SKM-1 (cell line): ENCODE results near the gene NHLRC4.
"Not testable (repeated sequence)": the region's sequence is repeated elsewhere in the genome, so short reads cannot be mapped to it uniquely, and the experiment has no call there.

ENCODE experiments used
- DNase-seq: peaks from one replicate; lab custom pipeline; 2025; ENCODE audit not compliant: unreplicated experiment; lab: John Stamatoyannopoulos, UW

NHLRC4 gene

DNA sequence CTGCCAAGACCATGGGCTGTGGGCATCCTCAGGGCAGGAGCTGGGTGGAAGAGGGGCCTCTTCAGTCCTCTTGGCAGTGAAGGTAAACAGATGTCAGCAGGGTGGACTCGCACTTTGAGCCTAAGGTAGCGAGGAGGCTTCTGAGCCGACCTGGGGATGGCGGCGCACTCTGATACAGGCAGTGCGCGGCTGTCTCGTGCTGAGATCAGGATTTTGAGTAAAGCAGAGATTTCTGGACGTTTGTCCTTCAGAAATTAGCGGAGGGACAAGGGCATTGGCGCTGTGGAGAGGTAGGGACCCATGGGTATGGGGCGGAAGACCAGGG, 29.9 kb downstream of the NHLRC4 start:
- no peak for DNase-seq

- not testable (repeated sequence) for DNase-seq
These were observed 30.9 kb downstream of the NHLRC4 start for GRCh38 chr16:597655-598054.

DNA sequence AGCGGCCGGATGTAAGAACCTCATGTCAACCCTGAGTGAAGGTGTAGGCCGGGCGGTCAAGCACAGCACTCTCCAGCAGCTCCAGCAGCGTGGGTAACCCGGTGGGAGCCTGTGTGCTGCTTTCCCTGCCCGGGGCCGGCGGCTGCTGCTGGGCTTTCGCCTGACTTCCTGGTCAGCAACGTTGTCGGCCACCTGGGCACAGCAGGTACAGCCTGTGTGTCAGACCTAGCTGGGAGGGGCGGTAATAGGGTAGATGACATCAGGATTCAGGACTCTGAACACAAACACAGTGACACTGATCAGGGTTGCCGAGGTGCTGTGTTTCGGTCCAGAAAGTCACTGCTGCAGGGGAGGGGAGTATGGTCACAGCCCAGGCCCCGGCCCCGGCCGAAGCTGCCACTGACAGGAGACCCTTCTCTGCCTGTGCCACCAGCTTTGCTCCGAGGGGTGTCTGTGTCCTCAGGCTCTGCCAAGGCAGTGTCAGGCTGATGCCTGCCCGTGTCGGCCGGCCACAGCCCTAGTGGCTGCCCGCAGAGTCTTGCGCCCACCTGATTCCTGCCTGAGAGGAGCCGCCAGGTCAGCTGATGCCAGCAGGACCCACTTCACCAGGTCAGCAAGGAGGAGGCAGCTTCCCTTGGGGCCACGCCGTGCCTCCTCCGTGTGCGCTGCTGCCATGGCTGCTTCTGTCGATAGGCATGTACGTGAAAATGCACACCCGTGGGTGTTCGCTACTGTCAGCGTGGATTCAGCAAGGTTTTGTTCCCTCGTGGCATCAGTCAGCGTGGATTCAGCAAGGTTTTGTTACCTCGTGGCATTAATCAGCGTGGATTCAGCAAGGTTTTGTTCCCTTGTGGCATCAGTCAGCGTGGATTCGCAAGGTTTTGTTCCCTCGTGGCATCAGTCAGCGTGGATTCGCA, 32.3 kb downstream of the NHLRC4 start:
- no peak for DNase-seq

- no peak for DNase-seq
These were observed 34.0 kb downstream of the NHLRC4 start for GRCh38 chr16:600781-601180.

GRCh38 chr16:603933-604332, 37.1 kb downstream of the NHLRC4 start:
- no peak for DNase-seq

DNA sequence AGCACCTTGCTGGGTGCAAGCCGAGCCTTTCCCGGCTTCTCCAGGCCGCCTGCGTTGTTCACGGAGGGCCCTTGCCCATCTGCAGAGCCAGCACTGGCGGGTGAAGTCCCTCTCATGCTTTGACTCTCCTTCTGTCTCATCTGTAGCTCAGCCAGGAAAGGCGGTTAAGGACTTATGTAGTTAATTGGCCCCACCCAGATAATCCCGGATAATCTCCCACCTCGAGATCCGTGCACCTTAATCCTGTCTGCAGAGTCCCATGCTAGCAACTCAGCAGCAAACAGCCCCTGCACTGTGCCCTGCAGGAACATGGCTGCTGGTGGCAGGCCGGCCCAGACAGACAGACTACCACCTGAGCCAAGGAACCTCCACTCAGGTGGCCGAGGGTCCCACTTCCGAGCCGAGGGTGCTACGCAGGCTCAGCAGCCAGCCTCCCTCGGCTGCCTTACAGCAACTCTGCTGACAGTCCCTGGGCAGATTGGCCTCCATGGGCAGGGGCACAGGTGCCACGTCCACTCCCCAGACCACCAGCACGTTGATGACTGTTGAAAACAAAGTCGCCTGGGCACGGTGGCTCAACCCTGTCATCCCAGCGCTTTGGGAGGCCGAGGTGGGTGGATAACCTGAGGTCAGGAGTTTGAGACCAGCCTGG, 40.0 kb downstream of the NHLRC4 start:
- DNase-seq = no peak

GRCh38 chr16:608019-608418, 41.2 kb downstream of the NHLRC4 start:
- no peak for DNase-seq

- DNase-seq = no peak
These were observed 42.5 kb downstream of the NHLRC4 start for GRCh38 chr16:609316-609715.

DNA sequence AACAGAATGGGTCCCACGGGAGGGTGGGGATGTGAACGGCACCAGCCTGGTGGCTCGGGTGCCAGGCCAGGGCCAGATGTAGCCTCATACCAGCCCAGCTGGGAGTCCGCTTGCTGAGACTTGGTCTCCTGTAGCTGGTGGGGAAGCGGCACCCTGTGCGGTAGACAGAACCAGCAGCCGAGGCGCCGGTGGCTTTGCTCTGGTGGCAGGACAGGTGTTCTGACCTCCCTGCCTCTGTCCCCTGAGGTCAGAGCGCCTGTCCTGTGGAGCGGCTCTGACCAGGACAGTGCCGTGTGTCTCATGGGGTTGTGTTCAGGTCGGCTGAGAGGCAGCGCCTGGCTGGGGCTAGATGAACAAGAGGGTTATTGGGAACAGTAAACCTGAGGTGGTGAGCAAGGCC, 43.2 kb downstream of the NHLRC4 start:
- DNase-seq = no peak

DNA sequence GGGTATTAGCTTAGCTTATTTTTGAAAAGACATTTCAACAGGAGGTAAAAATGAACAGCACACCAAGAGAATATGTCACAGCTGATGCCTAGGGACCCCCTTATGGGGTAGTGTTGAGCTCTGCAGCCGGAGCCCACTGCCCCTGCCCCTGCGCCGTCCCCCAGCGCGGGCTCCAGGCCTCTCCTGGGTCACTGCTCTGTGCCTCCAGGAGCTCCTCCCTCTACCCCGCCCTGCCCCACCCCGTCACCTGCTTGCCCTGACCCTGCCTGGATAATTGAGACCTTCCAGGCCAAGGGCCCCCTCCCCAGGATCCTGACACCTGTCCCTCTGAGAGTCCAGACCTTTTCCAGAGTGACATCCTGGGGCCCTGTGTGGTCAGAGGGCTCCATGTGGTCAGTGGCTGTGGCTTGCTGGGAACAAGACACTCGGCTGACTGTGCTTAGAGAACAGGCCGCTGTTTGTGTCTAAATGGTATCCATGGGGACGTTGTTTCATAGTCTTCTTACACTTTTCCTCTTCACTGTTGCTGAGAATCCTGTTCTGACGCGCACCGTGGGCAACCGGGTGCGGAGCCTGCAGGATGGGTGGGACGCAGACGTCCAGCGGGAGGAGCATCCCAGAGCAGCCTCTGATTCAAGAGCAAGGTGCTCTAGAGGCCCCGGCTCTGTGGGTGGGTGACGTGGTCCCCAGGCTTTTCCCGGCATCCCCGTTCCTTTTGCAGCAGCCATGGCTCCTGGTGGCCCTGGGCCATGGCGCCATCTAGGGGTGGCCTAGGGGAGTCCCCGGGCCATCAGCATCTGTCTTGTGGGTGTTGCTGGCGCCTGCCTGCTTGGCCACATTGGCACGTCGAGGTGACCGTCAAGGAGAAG, 43.9 kb downstream of the NHLRC4 start:
- DNase-seq = no peak

GRCh38 chr16:615122-615521, 48.3 kb downstream of the NHLRC4 start:
- no peak for DNase-seq

- no peak for DNase-seq
These were observed 50.2 kb downstream of the NHLRC4 start for GRCh38 chr16:616733-617586.

- no peak for DNase-seq
These were observed 51.0 kb downstream of the NHLRC4 start for GRCh38 chr16:617855-618254.
